GM23338 (cell line): ENCODE measurements around the gene MPRIP. TPM values are rescaled to one million over a fixed set of nuclear protein-coding genes. Genes with fewer than 3 reads are reported as not detected.

ENCODE experiments used
- ATAC-seq: fragments of 200-7000 bp; cut with Tn5 transposase; 3 replicates; pipeline ENCODE4 v1.9.1; 2020
- DNase-seq: peaks from one replicate; pipeline ENCODE4 v3.0.0-alpha.2; 2015; ENCODE audit warnings: low spot score
- H2AFZ ChIP-seq: fragments of 200-600 bp; sonication (generic); 2 replicates; pipeline ENCODE4 v1.8.0; 2016; ENCODE audit warnings: antibody characterized with exemption, mild to moderate bottlenecking, moderate library complexity
- H3F3A ChIP-seq: fragments of 200-600 bp; sonication (generic); replicated peaks from 2 replicates; pipeline ENCODE4 v1.8.0; 2017; ENCODE audit warnings: antibody characterized with exemption, mixed run types, low read depth
- H3K27ac ChIP-seq: fragments of 200-600 bp; sonication (generic); 2 replicates; pipeline ENCODE4 v1.6.1; 2016; ENCODE audit warnings: low read depth
- H3K27me3 ChIP-seq: fragments of 200-600 bp; sonication (generic); 2 replicates; pipeline ENCODE4 v1.8.0; 2016; ENCODE audit warnings: mild to moderate bottlenecking, mixed run types, moderate library complexity; ENCODE audit not compliant: insufficient read depth
- H3K36me3 ChIP-seq: fragments of 200-600 bp; sonication (generic); 2 replicates; pipeline ENCODE4 v1.8.0; 2016; ENCODE audit warnings: mild to moderate bottlenecking; ENCODE audit not compliant: insufficient read depth
- H3K4me1 ChIP-seq: fragments of 200-600 bp; sonication (generic); 2 replicates; pipeline ENCODE4 v1.8.0; 2016; ENCODE audit warnings: mild to moderate bottlenecking, moderate library complexity; ENCODE audit not compliant: insufficient read depth
- H3K4me2 ChIP-seq: fragments of 200-600 bp; sonication (generic); 2 replicates; pipeline ENCODE4 v1.7.1; 2017; ENCODE audit warnings: mixed run types
- H3K4me3 ChIP-seq: fragments of 200-600 bp; sonication (generic); 2 replicates; pipeline ENCODE4 v1.6.1; 2016; ENCODE audit warnings: mixed run types
- H3K79me2 ChIP-seq: fragments of 200-600 bp; sonication (generic); replicated peaks from 2 replicates; pipeline ENCODE4 v1.8.0; 2017; ENCODE audit warnings: mild to moderate bottlenecking; ENCODE audit not compliant: insufficient read depth
- H3K9me2 ChIP-seq: fragments of 200-600 bp; sonication (generic); 2 replicates; pipeline ENCODE4 v1.8.0; 2017; ENCODE audit not compliant: insufficient read depth
- H4K20me1 ChIP-seq: fragments of 200-600 bp; sonication (generic); replicated peaks from 2 replicates; pipeline ENCODE4 v1.8.0; 2017; ENCODE audit warnings: mild to moderate bottlenecking; ENCODE audit not compliant: insufficient read depth
- H3K27ac Mint-ChIP-seq: 2 replicates; pipeline ENCODE4 v1.8.0; 2020; ENCODE audit warnings: inconsistent platforms, mild to moderate bottlenecking, moderate library complexity, mixed read lengths
- H3K27me3 Mint-ChIP-seq: 3 replicates; pipeline ENCODE4 v1.8.0; 2022; ENCODE audit warnings: low read depth, mild to moderate bottlenecking, moderate library complexity, mixed read lengths, inconsistent platforms; ENCODE audit not compliant: insufficient read depth, poor library complexity
- H3K36me3 Mint-ChIP-seq: 3 replicates; pipeline ENCODE4 v1.8.0; 2021; ENCODE audit warnings: low read depth, mild to moderate bottlenecking, inconsistent platforms, moderate library complexity, mixed read lengths
- H3K4me1 Mint-ChIP-seq: 3 replicates; pipeline ENCODE4 v1.8.0; 2020; ENCODE audit warnings: mild to moderate bottlenecking, inconsistent platforms, mixed read lengths
- H3K4me3 Mint-ChIP-seq: 3 replicates; pipeline ENCODE4 v1.8.0; 2021; ENCODE audit warnings: moderate library complexity, mild to moderate bottlenecking, inconsistent platforms, mixed read lengths
- H3K9me3 Mint-ChIP-seq: 3 replicates; pipeline ENCODE4 v1.8.0; 2020; ENCODE audit warnings: moderate library complexity, mild to moderate bottlenecking, inconsistent platforms, mixed read lengths
- ETS1 ChIP-seq: IDR thresholded peaks from 2 replicates; pipeline ENCODE4 v1.6.1; 2016; ENCODE audit warnings: antibody characterized with exemption
- EZH2phosphoT487 ChIP-seq: fragments of 200-600 bp; sonication (generic); IDR thresholded peaks from one replicate; pipeline ENCODE4 v1.8.1; 2018; ENCODE audit warnings: antibody characterized with exemption; ENCODE audit not compliant: unreplicated experiment
- JUNB ChIP-seq: IDR thresholded peaks from one replicate; pipeline ENCODE4 v1.6.1; 2016; ENCODE audit warnings: antibody characterized with exemption; ENCODE audit not compliant: unreplicated experiment
- NANOG ChIP-seq: IDR thresholded peaks from 2 replicates; pipeline ENCODE4 v1.6.1; 2016; ENCODE audit warnings: antibody characterized with exemption, borderline replicate concordance
- ZNF462 ChIP-seq: fragments of 250-450 bp; sonication (Bioruptor Pico); IDR thresholded peaks from 2 replicates; pipeline ENCODE4 v1.5.0; 2020; ENCODE audit warnings: mild to moderate bottlenecking, moderate library complexity
- polyA plus RNA-seq: library from polyadenylated mRNA; unstranded; fragments of >200 nt; fragmentation: Nextera tagmentation; extraction: Ambion mirVana; gene quantifications from 2 replicates; pipeline ENCODE4 v1.2.1, GENCODE V29; 2016
- total RNA-seq: library from RNA; depleted of rRNA; stranded (reverse); fragments of >200 nt; shearing (Covaris generic); gene quantifications from 2 replicates; pipeline ENCODE4 v1.2.3, GENCODE V29; 2014

MPRIP gene
- total and polyA plus RNA-seq, 2 experiments from 2014 or later, result 39.3 to 113 TPM

- no peak overlapping the region for H3K27ac ChIP-seq
- no peaks in the 10 kb centered on the region for H4K20me1 ChIP-seq
- DNase-seq (no peak), ATAC-seq (no peak)
- H3K4me3 ChIP-seq, result no peak overlapping the region
- Mint-ChIP-seq H3K9me3 (no peaks in the 10 kb centered on the region), H3K27me3 (peaks cover 16% of the 10 kb centered on the region), H3K27ac (peak overlapping the region; percentile 39; the same call in 1 of the 2 replicates), H3K4me1 (no peaks in the 10 kb centered on the region), H3K36me3 (peaks cover 33% of the 10 kb centered on the region), H3K4me3 (no peak overlapping the region)
- TF ChIP-seq EZH2phosphoT487, result no peak
- no peak for TF ChIP-seq JUNB
- TF ChIP-seq ETS1, result no peak
- no peak for TF ChIP-seq NANOG
- TF ChIP-seq ZNF462, result no peak
- no peaks in the 10 kb centered on the region for H3F3A ChIP-seq
- H3K27me3 ChIP-seq, result no peaks in the 10 kb centered on the region
- H3K4me1 ChIP-seq, result no peaks in the 10 kb centered on the region
- H3K79me2 ChIP-seq, result no peaks in the 10 kb centered on the region
- no peak overlapping the region for H3K4me2 ChIP-seq
- no peak overlapping the region for H2AFZ ChIP-seq
- peaks cover 4% of the 10 kb centered on the region; the same call in 1 of the 2 replicates for H3K36me3 ChIP-seq
- H3K9me2 ChIP-seq, result no peaks in the 10 kb centered on the region
Observed at GRCh38 chr17:17164676-17165075, 122.4 kb downstream of the MPRIP start.
